ENCODE measurements around the gene SNX33.
"Not testable (repeated sequence)": the region's sequence is repeated elsewhere in the genome, so short reads cannot be mapped to it uniquely, and the experiment has no call there.

The SNX33 gene

DNA sequence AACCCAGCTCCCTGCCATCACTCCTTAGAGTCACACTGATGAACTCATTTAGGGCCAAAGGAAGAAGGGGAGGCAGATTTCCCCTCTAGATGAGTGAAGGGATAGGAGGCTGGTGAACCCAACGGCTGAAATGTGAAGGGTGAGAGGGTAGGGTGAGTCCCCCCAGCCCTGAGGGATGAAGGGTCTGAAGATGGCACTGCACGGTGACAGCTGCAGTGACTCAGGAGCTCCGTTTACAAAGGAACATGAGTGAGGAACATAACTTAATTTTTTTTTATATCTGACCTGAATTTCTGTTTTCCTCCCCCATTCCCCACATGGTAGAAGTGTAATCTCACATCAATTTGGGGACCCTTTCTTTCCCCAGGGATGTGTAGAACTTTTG lies 14.0 kb downstream of the SNX33 start:
- DNase-seq (ENCODE audit: low spot score): no peak

DNA sequence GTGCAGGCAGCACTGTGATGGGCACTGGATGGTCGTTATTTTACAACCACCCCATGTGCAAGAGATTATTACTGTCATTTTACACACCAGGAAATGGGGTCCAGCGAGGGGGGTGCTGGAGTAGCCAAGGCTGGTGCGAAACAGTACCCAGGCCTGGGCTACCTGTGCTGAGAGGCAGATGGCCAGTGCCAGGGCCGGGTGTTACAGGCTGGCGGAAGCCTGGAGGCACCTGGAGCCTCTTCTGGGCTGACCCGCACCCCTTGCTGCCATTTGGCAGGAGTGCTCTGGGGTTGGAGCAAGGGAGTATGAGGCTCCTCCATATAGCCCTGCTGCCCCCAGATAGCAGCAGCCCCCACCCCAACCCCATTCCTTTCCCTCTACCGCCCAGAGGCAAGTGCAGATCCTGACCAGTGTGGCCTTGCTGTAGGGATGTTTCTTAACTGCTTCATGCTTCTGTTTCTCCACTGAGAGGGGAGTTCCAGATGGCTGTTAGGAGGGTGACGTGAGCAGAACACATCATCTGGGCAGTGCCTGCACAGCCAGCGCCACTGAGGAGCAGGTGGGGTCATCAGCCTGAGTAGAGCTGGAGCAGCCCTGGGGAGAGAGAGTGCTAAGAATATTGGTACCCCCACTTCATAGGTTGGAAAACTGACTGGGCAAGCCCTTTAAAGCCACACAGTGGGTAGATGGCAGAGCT lies 15.3 kb downstream of the SNX33 start:
- no peak for DNase-seq (ENCODE audit: low spot score)

DNA sequence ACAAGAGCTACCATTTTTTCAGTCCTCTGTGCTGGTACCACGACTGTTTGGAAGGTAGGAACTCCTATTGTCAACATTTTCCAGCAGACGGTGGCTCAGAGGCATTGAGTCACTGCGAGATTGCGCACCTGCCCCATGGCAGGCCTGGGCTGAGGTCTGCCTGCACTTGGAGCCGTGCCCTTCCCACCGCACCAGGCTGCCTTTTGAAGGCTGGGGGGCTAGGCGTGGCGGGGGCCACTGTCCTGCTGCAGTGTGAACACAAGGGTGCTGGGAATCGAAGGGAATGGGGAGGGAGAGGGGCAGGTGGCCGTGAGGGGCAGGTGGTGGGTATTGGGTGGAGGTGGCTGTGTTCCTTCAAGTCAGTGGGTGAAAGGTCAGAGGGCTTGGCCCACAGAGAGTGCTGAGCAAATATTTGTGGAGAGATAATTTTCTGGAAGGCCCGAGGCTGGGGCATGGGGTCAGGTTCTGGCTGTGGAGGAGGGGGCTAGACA lies 16.3 kb downstream of the SNX33 start:
- DNase-seq (ENCODE audit: low spot score): no peak

DNA sequence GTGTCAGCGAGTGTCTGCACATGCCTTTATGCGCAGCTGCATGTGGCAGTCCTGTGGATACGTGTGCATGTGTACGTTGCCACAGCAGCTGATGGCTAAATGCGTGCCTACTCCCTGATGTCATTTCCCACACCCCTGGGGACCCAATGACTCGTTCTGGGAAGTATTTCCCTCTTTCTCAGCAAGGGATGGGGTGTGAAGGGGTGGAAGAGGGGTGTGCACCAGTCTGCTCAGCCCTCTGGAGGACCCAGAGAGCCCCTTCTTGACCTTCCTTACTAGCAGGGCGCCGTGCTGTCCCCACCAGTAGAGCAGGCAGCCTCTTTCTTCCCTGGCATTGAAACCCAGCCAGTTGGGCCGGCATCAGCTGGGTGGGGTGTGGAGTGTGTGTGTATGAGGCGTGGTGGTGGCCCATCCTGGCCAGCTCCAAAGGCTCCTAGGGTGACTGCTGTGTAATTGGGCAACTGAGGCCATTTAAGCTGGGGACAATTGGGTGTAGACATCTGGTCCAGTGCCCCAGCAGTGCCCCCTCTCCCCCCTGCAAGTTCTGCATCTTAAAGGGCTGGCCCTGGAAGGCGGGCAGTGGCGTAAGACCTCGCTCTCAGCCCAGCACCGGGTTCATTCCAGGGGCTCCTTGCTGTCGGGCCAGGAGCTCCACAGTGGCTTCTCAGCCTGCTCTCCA lies 19.2 kb downstream of the SNX33 start:
- DNase-seq (ENCODE audit: low spot score): no peak

DNA sequence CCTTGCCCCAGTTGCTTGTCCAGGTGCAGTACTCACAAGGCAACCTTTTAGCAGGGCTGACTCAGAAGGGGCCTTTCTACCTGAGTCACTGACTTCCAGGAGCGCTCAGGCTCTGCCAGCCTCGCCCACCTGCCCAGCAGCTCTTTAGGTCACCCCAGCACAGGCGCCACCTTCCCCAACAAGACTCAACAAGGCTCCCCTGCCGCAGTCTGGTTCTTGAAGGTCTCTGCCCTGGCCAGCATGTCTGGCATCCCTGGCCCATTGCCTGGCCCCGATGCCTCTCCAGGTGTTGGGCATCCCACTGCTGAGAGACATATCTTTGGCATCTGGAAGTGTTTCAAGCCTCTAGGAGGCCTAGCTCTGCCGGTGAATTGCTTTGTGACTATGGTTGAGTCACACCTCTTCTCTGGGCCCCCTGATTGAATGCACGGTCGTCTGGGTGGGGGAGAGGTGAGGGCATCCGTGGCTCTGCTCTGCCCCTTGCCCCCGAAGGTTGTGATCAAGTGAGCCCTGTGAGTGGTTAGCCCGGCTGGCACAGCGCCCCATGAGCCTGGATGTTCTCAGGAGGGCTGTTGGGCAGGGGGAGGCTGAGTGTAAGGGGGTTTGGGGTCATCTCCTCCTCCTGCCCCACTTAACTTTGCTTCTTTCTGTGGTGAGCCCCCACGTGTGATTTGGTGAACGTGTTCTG lies 21.6 kb downstream of the SNX33 start:
- DNase-seq (ENCODE audit: low spot score): no peak

DNA sequence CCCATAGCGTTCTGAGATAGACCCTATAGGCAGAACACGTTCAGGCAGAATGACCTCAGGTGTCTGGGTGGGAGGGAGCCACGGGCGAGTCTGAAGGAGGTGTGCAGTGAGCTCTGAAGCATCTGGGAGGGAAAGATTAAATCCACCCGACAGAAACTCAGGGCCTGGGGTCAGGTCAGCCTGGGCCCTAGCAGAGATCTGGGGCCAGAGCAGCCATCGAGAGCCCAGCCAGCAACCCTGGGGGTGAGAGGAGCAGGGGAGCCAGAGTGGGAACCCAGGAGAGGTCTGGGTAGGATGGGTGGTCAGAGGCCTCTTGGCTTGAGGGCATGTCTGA lies 22.1 kb downstream of the SNX33 start:
- no peak for DNase-seq (ENCODE audit: low spot score)

DNA sequence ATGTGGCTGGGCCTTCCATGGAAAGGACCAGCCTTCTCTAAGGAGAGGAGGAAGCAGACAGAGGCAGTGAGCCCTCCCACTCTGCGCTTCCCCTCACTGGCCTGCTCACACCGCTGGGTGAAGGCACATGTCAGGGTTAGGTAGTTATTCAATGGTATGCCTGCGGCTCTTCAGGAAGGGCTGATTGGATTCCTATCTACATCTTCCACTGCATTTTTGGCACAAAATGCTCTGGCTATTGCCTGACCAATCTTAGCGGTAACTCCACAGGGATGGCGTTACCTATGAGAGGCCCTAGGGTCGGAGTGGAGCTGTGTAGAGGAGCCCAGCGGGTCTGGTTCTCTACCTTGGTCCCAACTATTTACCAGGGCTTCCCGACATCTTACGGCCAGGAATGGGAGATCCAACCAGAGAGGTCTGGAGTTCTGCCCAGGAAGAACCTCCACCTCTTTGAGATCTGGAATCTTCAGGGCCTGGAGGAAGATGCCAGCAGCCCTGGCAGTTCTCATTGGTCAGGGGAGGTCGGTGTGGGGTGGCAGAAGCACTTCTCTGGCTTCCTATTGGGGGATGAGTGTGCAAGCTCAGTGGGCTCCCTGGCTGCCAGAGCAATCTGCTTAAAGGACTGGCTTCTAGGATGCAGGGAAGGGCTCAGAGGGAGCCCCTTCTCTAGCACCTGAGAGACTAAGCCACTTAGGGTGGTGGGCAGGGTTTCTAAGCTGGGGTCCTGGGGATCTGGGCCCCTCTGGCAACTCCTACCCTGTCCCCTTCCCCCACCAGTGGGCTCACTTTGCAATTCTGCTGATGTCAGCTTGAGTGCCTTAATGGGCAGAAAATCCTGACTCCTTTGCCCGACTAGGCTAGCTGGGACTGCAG lies 24.3 kb downstream of the SNX33 start:
- no peak for DNase-seq (ENCODE audit: low spot score)

DNA sequence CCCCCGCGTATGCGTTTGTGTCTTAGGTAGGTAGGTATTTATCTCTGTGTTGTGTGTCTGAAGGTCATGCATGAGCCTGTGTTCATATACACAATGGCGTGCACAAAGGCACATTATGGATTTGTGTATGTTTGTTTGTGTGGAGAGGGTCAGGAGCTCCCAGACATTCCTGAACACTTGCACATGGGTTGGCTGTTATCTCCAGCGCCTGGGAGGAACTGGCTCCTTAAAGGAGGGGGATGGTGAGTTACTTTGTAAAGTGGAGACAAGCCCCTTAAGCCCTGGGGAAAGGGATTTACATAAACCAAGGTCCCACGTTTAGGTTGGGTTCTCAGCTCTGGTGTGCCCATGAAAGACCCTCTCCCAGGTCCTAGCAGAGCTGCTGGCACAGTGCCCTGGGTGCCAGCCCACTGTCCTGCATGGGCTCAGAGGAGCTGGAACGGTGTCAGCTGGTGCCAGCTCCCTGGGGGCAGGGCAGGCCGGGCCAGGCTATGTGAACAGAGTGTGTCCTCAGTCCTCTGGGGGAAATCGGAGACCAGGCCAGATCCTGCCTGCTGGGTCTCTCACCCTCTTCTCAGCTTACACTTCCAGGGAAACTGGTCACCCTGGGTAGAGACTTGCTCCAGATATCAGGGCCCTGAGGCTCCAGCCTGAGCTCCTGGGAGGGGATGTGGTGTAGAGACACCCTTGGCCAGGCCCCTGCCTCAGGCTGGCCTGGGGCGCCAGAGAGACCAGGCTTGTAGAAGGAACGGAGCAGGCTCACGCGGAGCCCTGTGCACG lies 25.1 kb downstream of the SNX33 start:
- no peak for DNase-seq (ENCODE audit: low spot score)

DNA sequence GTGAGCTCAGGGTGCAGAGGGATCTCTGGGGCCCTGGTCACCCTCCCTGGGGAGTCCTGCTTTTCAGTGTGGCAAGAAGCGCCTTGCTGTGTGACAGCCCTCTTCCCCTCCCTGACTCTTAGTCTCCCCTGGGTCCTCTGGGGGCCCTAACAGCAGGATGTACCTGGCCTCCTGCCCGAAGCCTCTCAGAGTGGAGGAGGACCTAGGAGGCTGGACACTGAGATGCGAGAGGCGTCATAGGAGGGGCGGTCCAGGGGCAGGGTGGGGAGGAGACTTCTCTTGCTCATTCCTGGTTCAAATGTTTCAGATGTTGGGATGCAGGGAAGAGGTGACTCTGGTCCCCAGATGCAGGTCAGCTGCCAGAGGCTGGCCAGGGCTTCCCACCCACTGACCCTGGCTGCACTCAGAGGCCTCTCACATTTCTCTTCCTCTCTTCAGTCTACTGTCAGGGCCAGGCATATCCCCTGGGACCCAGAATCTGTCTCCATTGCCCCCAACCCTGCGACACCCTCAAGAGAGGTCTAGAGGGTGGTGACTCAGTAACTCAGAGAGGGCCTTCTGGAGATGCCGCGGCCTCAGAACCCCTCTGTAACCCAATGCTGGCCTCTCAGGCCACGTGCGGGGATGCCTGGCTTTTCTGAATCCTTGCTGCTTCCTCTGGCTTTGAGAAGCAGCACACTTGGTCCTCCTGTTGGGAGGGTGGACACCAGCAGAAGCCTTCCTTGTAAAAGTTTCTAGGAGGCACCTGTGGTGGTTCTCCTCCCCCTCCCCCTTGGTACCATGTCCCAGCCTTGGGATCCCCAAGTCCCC lies 25.9 kb downstream of the SNX33 start:
- DNase-seq (ENCODE audit: low spot score): no peak

DNA sequence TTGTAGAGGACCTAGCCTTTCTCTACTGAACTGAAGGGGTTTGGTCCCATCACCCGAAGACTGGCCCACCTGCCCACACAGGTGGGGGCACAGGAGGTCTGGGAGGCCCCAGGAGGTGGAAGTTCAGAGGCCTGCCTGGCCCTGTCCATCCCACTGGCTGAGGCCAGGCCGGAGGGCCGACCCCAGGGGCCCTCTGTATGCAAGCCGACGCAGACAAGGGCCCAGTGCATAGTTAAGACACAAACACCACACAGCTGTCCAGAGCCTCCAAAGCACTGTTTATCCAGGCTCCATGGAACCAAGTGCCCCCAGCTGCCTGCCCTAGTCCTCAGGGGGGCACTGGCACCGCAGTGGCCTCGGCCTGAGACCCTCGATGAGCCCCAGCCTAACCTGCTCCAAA lies 26.7 kb downstream of the SNX33 start:
- no peak for DNase-seq (ENCODE audit: low spot score)

DNA sequence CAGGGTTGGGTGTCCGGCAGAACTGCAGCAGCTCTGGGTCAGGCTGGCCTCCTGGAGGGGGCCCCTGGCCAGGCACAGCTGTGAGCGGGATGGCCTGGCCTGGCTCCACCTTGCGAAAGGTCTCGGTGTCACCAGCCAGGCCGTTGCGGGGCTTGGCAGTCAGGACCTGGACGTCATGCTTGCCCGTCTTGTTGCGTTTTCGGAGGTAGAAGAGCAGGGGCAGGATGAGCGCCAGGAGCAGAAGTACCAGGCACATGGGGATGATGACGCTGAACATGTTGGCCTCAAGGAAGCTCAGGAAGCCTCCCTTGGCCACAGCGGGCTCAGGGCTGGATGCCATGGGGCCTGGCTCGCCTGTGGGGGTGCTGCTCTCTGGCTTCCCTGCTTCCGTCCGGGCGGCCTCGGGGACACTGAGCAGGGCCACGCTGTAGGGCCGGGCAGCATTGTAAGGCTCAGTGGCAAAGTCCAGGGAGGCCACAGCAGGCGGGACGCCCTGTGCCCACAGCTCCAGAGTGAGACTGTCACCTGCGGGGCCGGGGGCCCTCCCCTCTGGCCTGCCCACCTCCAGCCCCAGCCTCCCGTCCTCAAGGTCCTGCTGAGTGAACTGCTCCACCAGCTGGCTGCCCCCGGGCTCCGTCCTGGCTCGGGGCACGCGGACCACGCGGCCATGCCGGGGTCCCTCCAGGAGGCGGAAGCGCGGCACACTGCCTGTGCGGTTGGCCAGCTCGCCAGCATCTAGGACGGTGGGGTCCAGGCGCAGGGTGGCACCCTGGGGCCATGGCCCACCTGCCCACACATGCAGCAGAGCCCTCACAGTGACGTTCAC lies 28.1 kb downstream of the SNX33 start:
- no peak for DNase-seq (ENCODE audit: low spot score)

DNA sequence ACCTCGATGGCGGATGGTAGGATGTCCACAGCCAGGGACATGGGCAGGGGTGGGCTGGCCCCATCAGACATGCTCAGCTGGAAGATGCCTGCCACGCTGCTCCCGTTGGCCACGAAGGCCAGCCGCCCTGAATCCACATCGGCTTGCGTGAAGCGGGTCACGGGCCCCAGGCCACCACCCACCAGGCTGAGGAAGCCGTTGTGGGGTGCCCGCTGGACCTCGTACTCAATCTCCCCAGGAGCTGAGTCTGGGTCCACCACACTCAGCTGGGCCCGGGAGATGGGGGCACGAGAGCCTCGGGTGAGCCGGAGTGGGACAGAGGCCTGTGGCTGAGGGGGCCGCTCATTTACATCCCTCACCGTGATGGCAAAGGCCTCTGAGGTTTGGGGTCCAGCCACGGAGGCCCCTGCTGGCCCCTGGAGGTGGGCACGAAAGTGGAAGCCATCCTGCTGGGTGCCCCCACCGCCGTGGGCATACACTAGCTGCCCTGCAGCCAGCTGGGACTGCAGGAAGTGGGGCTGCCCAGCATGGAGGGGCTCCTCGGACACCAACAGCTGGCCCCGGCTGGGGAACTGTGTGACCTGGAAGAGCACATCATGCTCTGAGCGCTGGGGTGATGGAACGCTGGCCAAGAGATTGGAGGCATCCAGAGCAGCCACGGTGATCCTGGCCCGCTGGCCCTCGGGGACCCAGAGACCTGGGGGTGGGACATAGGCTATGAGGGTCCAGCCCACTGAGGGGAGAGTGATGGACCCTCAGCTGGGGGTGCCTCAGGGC lies 29.2 kb downstream of the SNX33 start:
- no peak for DNase-seq (ENCODE audit: low spot score)

DNA sequence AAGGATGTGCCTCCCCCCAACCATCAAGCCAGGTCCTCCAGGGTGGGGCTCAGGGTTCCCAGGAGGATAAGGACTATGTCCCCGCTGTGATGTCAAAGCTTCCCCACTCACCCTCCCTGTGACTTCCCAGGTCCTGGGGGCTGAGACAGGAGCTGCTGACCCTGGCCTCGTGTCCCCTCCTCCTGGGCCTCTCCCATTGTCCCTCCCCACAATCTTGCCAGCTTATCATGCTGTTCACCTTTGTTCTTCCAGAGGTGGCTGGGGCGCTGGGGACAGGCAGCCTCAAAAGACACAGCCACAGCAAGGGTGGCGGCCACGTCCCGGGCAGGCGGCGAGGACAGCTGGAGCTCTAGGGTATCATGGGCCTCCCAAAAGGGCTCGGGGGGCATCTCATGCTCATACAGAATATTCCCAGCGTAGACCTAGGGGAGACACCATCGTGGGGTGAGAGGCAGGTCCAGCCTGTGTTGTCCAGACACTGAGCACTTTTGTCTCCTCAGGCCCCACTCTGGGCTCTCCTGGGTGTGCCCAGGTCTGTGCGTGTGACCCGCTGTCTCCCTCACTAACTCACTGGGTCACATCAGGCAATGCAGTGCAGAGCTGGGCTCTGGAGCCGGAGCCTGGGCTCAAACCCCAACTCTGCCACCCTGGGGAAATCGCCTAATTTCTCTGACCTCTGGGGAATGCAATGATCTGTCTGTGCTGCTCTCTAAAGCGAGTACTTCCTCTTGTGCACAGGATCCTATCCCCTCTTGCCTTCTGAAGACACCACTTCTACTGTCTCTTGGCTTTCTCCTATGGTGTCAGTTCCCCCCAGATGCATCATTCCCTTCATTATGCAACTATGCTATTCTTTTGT lies 30.0 kb downstream of the SNX33 start:
- DNase-seq (ENCODE audit: low spot score): no peak

DNA sequence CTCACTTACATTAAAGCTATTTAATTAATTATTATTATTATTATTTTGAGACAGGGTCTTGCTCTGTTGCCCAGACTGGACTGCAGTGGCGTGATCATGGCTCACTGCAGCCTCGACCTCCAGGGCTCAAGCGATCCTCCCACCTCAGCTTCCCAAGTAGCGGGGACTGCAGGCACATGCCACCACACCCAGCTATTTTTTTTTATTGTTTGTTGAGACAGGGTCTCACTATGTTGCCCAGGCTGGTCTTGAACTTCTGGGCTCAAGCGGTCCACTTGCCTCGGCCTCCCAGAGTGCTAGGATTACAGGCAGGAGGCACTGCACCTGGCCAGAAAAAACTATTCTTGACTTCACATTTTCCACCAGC lies 30.6 kb downstream of the SNX33 start:
- not testable (repeated sequence) for DNase-seq (ENCODE audit: low spot score)

DNA sequence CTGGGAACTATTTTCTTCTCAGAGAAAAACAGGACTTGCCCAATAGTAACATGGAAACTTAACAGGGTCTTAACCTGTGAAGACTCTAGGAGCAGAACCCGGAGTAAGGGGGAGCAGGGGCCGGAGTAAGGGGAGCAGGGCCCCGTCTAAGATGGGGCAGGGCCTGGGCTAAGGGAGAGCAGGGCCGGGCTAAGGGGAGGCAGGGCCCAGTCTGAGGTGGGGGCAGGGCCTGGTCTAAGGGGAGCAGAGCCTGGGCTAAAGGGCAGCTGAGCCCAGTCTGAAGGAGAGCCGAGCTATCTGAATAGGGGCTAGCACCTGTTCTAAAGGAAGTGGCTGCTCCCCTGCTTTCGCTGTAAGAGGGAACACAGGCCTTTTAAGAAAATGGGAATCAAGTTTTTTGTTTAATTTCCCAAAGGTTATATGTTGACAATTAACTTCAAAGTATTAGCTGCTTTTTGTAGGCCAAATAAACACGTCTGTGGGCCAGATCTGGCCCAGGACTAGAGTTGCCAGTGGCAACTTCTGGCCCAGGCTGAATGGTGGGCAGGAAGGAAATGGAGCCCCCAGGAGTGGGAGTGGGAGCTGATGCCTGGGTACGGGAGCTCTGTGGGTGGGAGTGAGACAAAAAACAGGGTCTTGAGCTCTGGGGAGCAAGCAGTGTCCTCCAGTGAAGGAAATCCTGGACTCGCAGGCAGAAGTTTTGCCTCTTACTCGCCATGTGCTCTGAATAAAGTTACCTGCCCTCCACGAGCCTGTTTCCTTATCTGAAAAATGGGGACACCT lies 32.5 kb downstream of the SNX33 start:
- DNase-seq (ENCODE audit: low spot score): no peak

DNA sequence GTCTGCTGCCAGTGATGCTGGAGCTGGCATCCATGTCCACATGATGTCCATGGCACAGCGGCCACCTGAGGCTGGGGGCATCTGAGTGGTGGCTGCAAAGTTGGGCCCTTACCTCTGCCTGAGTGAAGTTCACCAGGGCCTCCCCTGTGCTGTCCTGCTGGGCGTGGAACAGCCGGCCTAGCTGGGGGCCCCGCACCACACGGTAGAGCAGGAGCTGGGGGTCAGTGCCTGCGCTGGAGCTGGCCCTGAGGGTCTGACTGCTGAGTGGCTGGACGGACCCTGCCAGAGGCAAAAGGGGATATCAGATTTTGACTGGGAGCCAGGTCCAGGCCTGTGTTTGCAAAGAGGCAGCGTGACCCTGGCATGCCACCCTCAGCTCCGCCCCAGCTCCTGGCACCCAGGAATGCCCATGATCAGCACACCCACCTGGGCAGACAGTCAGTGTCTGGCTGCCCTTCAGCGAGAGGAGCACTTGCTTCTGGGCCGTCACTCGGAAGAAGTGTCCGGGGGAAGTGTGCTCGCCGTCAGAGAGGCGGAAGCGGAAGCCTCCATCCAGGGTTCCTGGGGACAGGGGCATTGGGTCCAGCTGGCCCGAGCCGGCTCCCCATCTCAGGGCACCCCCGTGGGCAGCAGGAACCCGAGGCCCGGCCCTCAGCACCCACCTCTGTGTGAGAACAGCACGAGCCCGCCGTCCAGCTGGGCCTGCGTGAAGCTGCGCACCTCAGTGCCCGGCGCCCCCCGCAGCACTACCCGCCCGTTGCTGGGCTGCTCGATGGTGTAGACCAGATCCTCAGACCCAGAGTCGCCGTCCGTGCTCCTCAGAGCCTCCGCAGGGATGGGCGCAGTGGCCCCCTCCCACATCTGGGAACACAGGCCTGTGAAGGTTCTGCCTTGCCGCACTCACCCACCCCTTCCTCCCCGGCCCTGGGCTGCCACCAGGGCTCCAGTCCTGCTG lies 34.7 kb downstream of the SNX33 start:
- DNase-seq (ENCODE audit: low spot score): no peak
